CD14-positive monocyte (primary cell): ENCODE measurements around the gene CXCL12. TPM values are rescaled to one million over a fixed set of nuclear protein-coding genes. Genes with fewer than 3 reads are reported as not detected.

Source experiments
- DNase-seq, 3 donors: peaks; one replicate each; pipeline ENCODE4 v3.0.0-alpha.2; 2011 to 2022
- H2AFZ ChIP-seq: 2 replicates; pipeline ENCODE4 v1.6.0; 2012; ENCODE audit warnings: mild to moderate bottlenecking, low read depth, low read length, inconsistent platforms; ENCODE audit not compliant: insufficient read depth, poor library complexity, severe bottlenecking
- H3K27ac ChIP-seq, 2 donors: 1 replicate in 1 of 2; 2 replicates in 1 of 2; pipeline ENCODE4 v1.5.1; 2012 to 2013; ENCODE audit warnings: low read length in 2 of 2, control low read depth in 1 of 2, inconsistent platforms in 1 of 2, low read depth in 1 of 2, mild to moderate bottlenecking in 1 of 2
- H3K27me3 ChIP-seq, 2 donors: one replicate each; pipeline versions ENCODE4 v1.6.0 to v1.6.1; 2011 to 2013; ENCODE audit warnings: low read length in 2 of 2; ENCODE audit not compliant: control insufficient read depth in 2 of 2, insufficient read depth in 2 of 2
- H3K36me3 ChIP-seq, 2 donors: replicated peaks in 1 of 2; 1 replicate in 1 of 2; 2 replicates in 1 of 2; pipeline versions ENCODE4 v1.5.1 to v1.6.1; 2012 to 2013; ENCODE audit warnings: low read length in 2 of 2, control low read depth in 1 of 2, inconsistent platforms in 1 of 2, mild to moderate bottlenecking in 1 of 2; ENCODE audit not compliant: insufficient read depth in 2 of 2, control insufficient read depth in 1 of 2
- H3K4me1 ChIP-seq, 2 donors: 1 replicate in 1 of 2; 2 replicates in 1 of 2; pipeline versions ENCODE4 v1.5.1 to v1.6.1; 2012 to 2013; ENCODE audit warnings: low read length in 2 of 2, control low read depth in 1 of 2, inconsistent platforms in 1 of 2, mild to moderate bottlenecking in 1 of 2, moderate library complexity in 1 of 2; ENCODE audit not compliant: insufficient read depth in 2 of 2, control insufficient read depth in 1 of 2
- H3K4me2 ChIP-seq: replicated peaks from 2 replicates; pipeline ENCODE3; 2012; ENCODE audit warnings: low read length, moderate library complexity, mild to moderate bottlenecking; ENCODE audit not compliant: poor library complexity, severe bottlenecking; ENCODE audit errors: extremely low read depth
- H3K4me3 ChIP-seq, 3 experiments: fragments of 200-600 bp in 1 of 3; sonication (generic) in 1 of 3; replicated peaks in 1 of 3; 1 replicate in 2 of 3; 2 replicates in 1 of 3; pipeline ENCODE4 v1.5.1; 2011 to 2013; ENCODE audit warnings: low read length in 3 of 3, mild to moderate bottlenecking in 3 of 3, control low read depth in 2 of 3, low read depth in 2 of 3, inconsistent platforms in 1 of 3, moderate library complexity in 1 of 3
- H3K79me2 ChIP-seq: 2 replicates; pipeline ENCODE4 v1.6.0; 2012; ENCODE audit warnings: mild to moderate bottlenecking, control low read depth, inconsistent platforms, low read length, moderate library complexity; ENCODE audit not compliant: insufficient read depth
- H3K9ac ChIP-seq: 2 replicates; pipeline ENCODE4 v1.6.0; 2017; ENCODE audit warnings: low read length, mild to moderate bottlenecking; ENCODE audit not compliant: insufficient read depth, poor library complexity, severe bottlenecking
- H3K9me3 ChIP-seq, 2 donors: replicated peaks in 1 of 2; 1 replicate in 1 of 2; 2 replicates in 1 of 2; pipeline versions ENCODE4 v1.5.1 to v1.6.1; 2012 to 2013; ENCODE audit warnings: low read length in 2 of 2, control low read depth in 1 of 2; ENCODE audit not compliant: control insufficient read depth in 1 of 2, insufficient read depth in 1 of 2
- H4K20me1 ChIP-seq: 2 replicates; pipeline ENCODE4 v1.6.0; 2012; ENCODE audit warnings: mild to moderate bottlenecking, low read length, control low read depth, moderate library complexity; ENCODE audit not compliant: insufficient read depth
- H3K27ac Mint-ChIP-seq, 7 donors: one replicate each; pipeline ENCODE4 v1.8.0; 2020; ENCODE audit warnings: mild to moderate bottlenecking in 7 of 7, mixed read lengths in 7 of 7, moderate library complexity in 6 of 7, inconsistent platforms in 2 of 7
- H3K27me3 Mint-ChIP-seq, 3 donors: one replicate each; pipeline ENCODE4 v1.8.0; 2021 to 2022; ENCODE audit warnings: low read depth in 3 of 3, mild to moderate bottlenecking in 3 of 3, mixed read lengths in 3 of 3, moderate library complexity in 3 of 3, inconsistent platforms in 1 of 3
- H3K36me3 Mint-ChIP-seq, 2 donors: one replicate each; pipeline ENCODE4 v1.8.0; 2020; ENCODE audit warnings: mixed read lengths in 2 of 2, inconsistent platforms in 1 of 2, mild to moderate bottlenecking in 1 of 2
- H3K4me1 Mint-ChIP-seq: one replicate; pipeline ENCODE4 v1.8.0; 2020; ENCODE audit warnings: mild to moderate bottlenecking, mixed read lengths
- H3K4me3 Mint-ChIP-seq, 2 donors: one replicate each; pipeline ENCODE4 v1.8.0; 2020; ENCODE audit warnings: mild to moderate bottlenecking in 2 of 2, mixed read lengths in 2 of 2, moderate library complexity in 1 of 2
- H3K9me3 Mint-ChIP-seq, 7 donors: one replicate each; pipeline ENCODE4 v1.8.0; 2020 to 2022; ENCODE audit warnings: mixed read lengths in 7 of 7, mild to moderate bottlenecking in 6 of 7, moderate library complexity in 6 of 7, inconsistent platforms in 2 of 7
- WGBS: methylation state at CpG from one replicate; pipeline ENCODE4 v1.1.5; 2013; ENCODE audit warnings: missing lambda C conversion rate; ENCODE audit not compliant: insufficient coverage; 5-methylcytosine and 5-hydroxymethylcytosine counted together
- intact Hi-C, 2 donors: fragments of 100-400 bp; cut with micrococcal nuclease; formaldehyde crosslinking; loops; one replicate each; pipeline versions ENCODE4 v1.15.0 to v1.15.1; 2023
- polyA plus RNA-seq, 3 donors: library from polyadenylated mRNA; depleted of rRNA in 1 of 3; unstranded in 2 of 3; stranded (reverse) in 1 of 3; fragments of 300-500 nt in 2 of 3; fragments of >200 nt in 1 of 3; fragmentation: Illumina TruSeq in 2 of 3; gene quantifications; 1 replicate in 2 of 3; 2 replicates in 1 of 3; pipeline ENCODE4 v1.2.3, GENCODE V29; 2012 to 2021
- TF ChIP-seq, protein P1 (sequence below): fragments of 200-600 bp; IDR thresholded peaks from one replicate; pipeline ENCODE4 v1.8.0; 2022; ENCODE audit warnings: antibody characterized with exemption, mild to moderate bottlenecking

CXCL12 gene
- polyA plus RNA-seq, 3 donors, result 0.21 TPM; not detected in 2

DNA sequence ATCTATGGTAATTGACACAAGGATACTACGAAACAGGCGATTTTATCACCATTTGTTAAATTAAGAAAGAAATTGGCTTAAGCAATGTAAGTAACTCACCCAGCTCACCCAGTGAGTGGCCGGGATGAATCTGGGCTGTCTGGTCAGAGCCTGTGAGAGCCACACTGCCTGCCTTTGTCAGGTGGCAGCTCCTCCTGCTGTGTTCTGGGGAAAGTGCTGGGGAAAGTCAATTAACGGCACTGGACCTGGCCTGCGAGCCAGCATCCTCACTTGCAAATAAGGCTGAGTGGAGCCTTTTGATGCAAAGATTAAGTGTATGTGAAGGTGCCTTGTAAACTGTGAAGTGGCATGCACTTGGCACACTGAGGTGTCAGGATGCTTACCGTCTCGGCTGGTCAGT is 13.4 kb upstream of the CXCL12 start:
- no peak overlapping the region for H3K4me3 Mint-ChIP-seq
- intact Hi-C loops, result no loop called here
- H3K4me1 Mint-ChIP-seq, result no peaks in the 10 kb centered on the region
- H3K27ac ChIP-seq, result no peak overlapping the region
- TF ChIP-seq, protein P1, sequence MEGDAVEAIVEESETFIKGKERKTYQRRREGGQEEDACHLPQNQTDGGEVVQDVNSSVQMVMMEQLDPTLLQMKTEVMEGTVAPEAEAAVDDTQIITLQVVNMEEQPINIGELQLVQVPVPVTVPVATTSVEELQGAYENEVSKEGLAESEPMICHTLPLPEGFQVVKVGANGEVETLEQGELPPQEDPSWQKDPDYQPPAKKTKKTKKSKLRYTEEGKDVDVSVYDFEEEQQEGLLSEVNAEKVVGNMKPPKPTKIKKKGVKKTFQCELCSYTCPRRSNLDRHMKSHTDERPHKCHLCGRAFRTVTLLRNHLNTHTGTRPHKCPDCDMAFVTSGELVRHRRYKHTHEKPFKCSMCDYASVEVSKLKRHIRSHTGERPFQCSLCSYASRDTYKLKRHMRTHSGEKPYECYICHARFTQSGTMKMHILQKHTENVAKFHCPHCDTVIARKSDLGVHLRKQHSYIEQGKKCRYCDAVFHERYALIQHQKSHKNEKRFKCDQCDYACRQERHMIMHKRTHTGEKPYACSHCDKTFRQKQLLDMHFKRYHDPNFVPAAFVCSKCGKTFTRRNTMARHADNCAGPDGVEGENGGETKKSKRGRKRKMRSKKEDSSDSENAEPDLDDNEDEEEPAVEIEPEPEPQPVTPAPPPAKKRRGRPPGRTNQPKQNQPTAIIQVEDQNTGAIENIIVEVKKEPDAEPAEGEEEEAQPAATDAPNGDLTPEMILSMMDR, result no peak
- H3K9me3 ChIP-seq, result no peaks in the 10 kb centered on the region
- H3K4me1 ChIP-seq, result no peaks in the 10 kb centered on the region
- no peaks in the 10 kb centered on the region for H4K20me1 ChIP-seq
- H3K27ac Mint-ChIP-seq, result no peak overlapping the region
- 52% methylated on average over 3 of the region's 7 CpGs for WGBS
- no peaks in the 10 kb centered on the region for H3K36me3 Mint-ChIP-seq
- no peak overlapping the region for H3K9ac ChIP-seq
- peaks cover under 1 to 4% of the 10 kb centered on the region in 2 donors for H3K27me3 ChIP-seq
- no peak for DNase-seq
- no peak overlapping the region for H2AFZ ChIP-seq
- H3K4me3 ChIP-seq, result no peak overlapping the region
- no peaks in the 10 kb centered on the region for H3K36me3 ChIP-seq
- peaks cover 0 to 2% (median 0%) of the 10 kb centered on the region in 7 donors for H3K9me3 Mint-ChIP-seq
- H3K4me2 ChIP-seq, result no peak overlapping the region
- H3K27me3 Mint-ChIP-seq, result peaks cover 8 to 21% (median 10%) of the 10 kb centered on the region in 3 donors
- no peaks in the 10 kb centered on the region for H3K79me2 ChIP-seq

DNA sequence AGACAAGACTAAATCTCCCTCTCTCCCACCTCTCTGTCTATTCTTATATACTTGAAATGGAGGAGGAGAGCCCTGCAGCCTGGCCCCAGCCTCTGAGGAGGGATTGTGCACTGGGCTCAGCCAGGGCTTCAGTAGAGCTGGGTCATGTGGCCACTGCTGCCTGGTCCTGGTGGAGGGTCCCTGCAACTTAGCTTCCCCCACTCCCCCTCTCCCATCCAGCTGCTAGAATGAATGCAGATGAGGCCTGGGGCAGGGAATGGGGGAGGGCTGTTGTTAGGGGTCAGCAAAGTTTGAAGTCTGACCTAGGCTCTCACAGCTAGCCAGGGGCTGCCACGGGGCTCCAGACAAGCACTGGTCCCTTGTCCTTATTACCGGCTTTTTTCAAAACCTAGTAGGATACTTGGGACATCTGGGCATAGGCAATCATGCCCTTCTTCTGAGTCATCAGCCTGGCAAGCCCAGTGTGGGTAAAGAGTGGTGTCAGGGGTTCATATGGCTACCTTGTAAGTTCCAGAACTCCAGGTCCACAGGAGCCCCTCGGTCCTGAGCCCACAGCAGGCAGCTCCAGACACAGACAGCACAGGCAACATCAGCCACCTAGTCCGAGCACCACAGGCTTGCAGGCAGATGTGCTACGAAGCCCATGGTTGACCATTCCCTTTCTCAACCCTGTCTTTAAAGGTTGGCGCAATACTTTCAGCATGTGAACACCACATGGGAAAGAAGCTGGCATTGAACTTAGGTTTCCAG is 12.8 kb upstream of the CXCL12 start:
- Histone ChIP-seq H3K27me3 (peaks cover 0 to 7% of the 10 kb centered on the region in 2 donors), H3K79me2 (no peaks in the 10 kb centered on the region), H3K9ac (no peak overlapping the region), H3K4me2 (no peak overlapping the region), H3K4me1 (no peaks in the 10 kb centered on the region), H2AFZ (no peak overlapping the region), H3K4me3 (no peak overlapping the region), H3K36me3 (no peaks in the 10 kb centered on the region), H4K20me1 (no peaks in the 10 kb centered on the region), H3K9me3 (no peaks in the 10 kb centered on the region), H3K27ac (no peak overlapping the region)
- Mint-ChIP-seq H3K36me3 (no peaks in the 10 kb centered on the region), H3K27ac (no peak overlapping the region), H3K4me1 (no peaks in the 10 kb centered on the region), H3K4me3 (no peak overlapping the region), H3K9me3 (peaks cover 0 to 2% (median 0%) of the 10 kb centered on the region in 7 donors), H3K27me3 (peaks cover 7 to 20% (median 8%) of the 10 kb centered on the region in 3 donors)
- no peak for DNase-seq
- intact Hi-C loops, result no loop called here
- WGBS, result 86% methylated on average over 6 of the region's 6 CpGs
- TF ChIP-seq, protein P1, result no peak
